Right lobe of liver (tissue), 4 donors: ENCODE data around the gene TMED4.

Source experiments
- CTCF ChIP-seq, 4 donors: fragments of 200-600 bp in 3 of 4; fragments of 450-650 bp in 1 of 4; IDR thresholded peaks; one replicate each; pipeline versions ENCODE4 v1.5.1 to v1.8.0; 2016 to 2022; ENCODE audit warnings: antibody characterized with exemption in 4 of 4, mild to moderate bottlenecking in 2 of 4
- POLR2A ChIP-seq: fragments of 450-650 bp; IDR thresholded peaks from one replicate; pipeline ENCODE4 v1.6.1; 2017; ENCODE audit warnings: antibody characterized with exemption, mild to moderate bottlenecking
- donor health status: DM: no; HTN: no; CAD: no.
- donor health status: DM: no; HTN: no; CAD: no.
- donor health status: DM: no; HTN: yes; CAD: no.

DNA sequence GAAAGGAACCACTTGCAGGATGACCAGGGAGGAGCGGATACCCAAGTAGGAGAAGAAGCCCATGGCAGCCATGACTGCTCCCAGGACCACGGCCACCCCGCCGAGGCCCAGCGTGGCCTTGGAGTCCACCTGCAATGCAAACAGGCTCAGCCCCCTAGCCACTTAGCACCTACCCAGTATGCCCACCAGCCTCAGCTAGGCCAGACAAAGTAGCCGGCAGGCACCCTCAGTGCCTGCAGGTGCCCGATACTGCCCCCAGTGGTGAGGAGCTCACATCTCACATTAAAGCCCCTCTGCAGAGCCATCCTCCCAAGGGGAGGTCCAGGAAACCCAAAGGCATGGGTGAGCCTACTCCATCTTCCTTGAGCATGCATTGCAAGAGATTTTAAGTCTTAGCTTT lies 47.5 kb downstream of the TMED4 start:
- TF ChIP-seq CTCF (IDR thresholded peaks at IDR 0.05), result peak; percentile 29 to 51 (median 50)
- no peak for TF ChIP-seq POLR2A
